GM23248 (cell line): Measurements from ENCODE around the gene ATRAID. TPM values are rescaled to one million over a fixed set of nuclear protein-coding genes. Genes with fewer than 3 reads are reported as not detected.

Experiments
- DNase-seq: peaks from one replicate; pipeline ENCODE4 v3.0.0-alpha.2; 2015
- H2AFZ ChIP-seq: fragments of 200-600 bp; sonication (generic); 2 replicates; pipeline ENCODE4 v1.6.1; 2016; ENCODE audit warnings: antibody characterized with exemption
- H3F3A ChIP-seq: fragments of 200-600 bp; sonication (generic); 2 replicates; pipeline ENCODE4 v1.6.1; 2016; ENCODE audit warnings: mild to moderate bottlenecking, antibody characterized with exemption, mixed run types; ENCODE audit not compliant: insufficient read depth
- H3K27ac ChIP-seq: fragments of 200-600 bp; sonication (generic); 2 replicates; pipeline ENCODE4 v1.5.1; 2016; ENCODE audit warnings: mild to moderate bottlenecking
- H3K27me3 ChIP-seq: fragments of 200-600 bp; sonication (generic); replicated peaks from 2 replicates; pipeline ENCODE4 v1.6.1; 2016; ENCODE audit warnings: mild to moderate bottlenecking; ENCODE audit not compliant: insufficient read depth
- H3K36me3 ChIP-seq: fragments of 200-600 bp; sonication (generic); 2 replicates; pipeline ENCODE4 v1.6.1; 2016; ENCODE audit warnings: low read depth, mild to moderate bottlenecking
- H3K4me1 ChIP-seq: fragments of 200-600 bp; sonication (generic); 2 replicates; pipeline ENCODE4 v1.6.1; 2016; ENCODE audit warnings: mild to moderate bottlenecking; ENCODE audit not compliant: insufficient read depth
- H3K4me2 ChIP-seq: fragments of 200-600 bp; sonication (generic); one replicate; pipeline ENCODE4 v1.6.1; 2016; ENCODE audit warnings: mild to moderate bottlenecking; ENCODE audit not compliant: unreplicated experiment
- H3K4me3 ChIP-seq: fragments of 200-600 bp; sonication (generic); 2 replicates; pipeline ENCODE4 v1.5.1; 2016; ENCODE audit warnings: mild to moderate bottlenecking
- H3K79me2 ChIP-seq: fragments of 200-600 bp; sonication (generic); 2 replicates; pipeline ENCODE4 v1.6.1; 2016; ENCODE audit warnings: mild to moderate bottlenecking; ENCODE audit not compliant: insufficient read depth
- H3K9ac ChIP-seq: fragments of 200-600 bp; sonication (generic); 2 replicates; pipeline ENCODE4 v1.6.1; 2016; ENCODE audit warnings: mild to moderate bottlenecking
- H3K9me2 ChIP-seq: fragments of 200-600 bp; sonication (generic); 2 replicates; pipeline ENCODE4 v1.6.1; 2016; ENCODE audit warnings: mixed run types, mild to moderate bottlenecking, moderate library complexity; ENCODE audit not compliant: insufficient read depth
- H3K9me3 ChIP-seq: fragments of 200-600 bp; sonication (generic); one replicate; pipeline ENCODE4 v1.6.1; 2017; ENCODE audit warnings: low read depth
- H4K20me1 ChIP-seq: fragments of 200-600 bp; sonication (generic); 2 replicates; pipeline ENCODE4 v1.6.0; 2016; ENCODE audit not compliant: insufficient read depth
- EZH2 ChIP-seq: fragments of 200-600 bp; sonication (generic); IDR thresholded peaks from 2 replicates; pipeline ENCODE4 v1.6.1; 2018; ENCODE audit warnings: antibody characterized with exemption, mild to moderate bottlenecking; ENCODE audit not compliant: insufficient read depth, poor library complexity, severe bottlenecking
- EZH2phosphoT487 ChIP-seq: fragments of 200-600 bp; sonication (generic); IDR thresholded peaks from 2 replicates; pipeline ENCODE4 v1.6.1; 2018; ENCODE audit warnings: antibody characterized with exemption, moderate library complexity, mild to moderate bottlenecking, low read depth; ENCODE audit not compliant: insufficient read depth
- WGBS, 2 experiments: methylation state at CpG; one replicate each; pipeline ENCODE4 v1.1.6; 2015 to 2017; ENCODE audit warnings: low lambda C conversion rate in 2 of 2, low coverage in 1 of 2; ENCODE audit errors: missing lambda C conversion rate in 2 of 2; 5-methylcytosine and 5-hydroxymethylcytosine counted together
- in situ Hi-C: fragments of 300-500 bp; cut with MboI; formaldehyde crosslinking; loops from 2 replicates; pipeline ENCODE4 v1.15.0; 2020
- polyA plus RNA-seq: library from polyadenylated mRNA; unstranded; fragments of >200 nt; fragmentation: Nextera tagmentation; extraction: Ambion mirVana; gene quantifications from 2 replicates; pipeline ENCODE4 v1.2.1, GENCODE V29; 2016
- total RNA-seq: library from RNA; depleted of rRNA; stranded (reverse); fragments of >200 nt; shearing (Covaris generic); gene quantifications from 2 replicates; pipeline ENCODE4 v1.2.3, GENCODE V29; 2014

The ATRAID gene
- total and polyA plus RNA-seq, 2 experiments from 2014 or later = 214 to 304 TPM

GRCh38 chr2:27198627-27199026 is 13.2 kb upstream of the ATRAID start:
- H4K20me1 ChIP-seq = no peaks in the 10 kb centered on the region
- DNase-seq = no peak
- H3K27me3 ChIP-seq = no peaks in the 10 kb centered on the region
- no peak overlapping the region for H3K9ac ChIP-seq
- WGBS, 2 experiments = 77 to 85% methylated on average over 2 of the region's 2 CpGs
- H3K79me2 ChIP-seq = no peaks in the 10 kb centered on the region
- H3K4me3 ChIP-seq = no peak overlapping the region
- H3K4me1 ChIP-seq = 0 out of 2 replicates have a peak, but pooled peaks cover 3% of the 10 kb centered on the region
- no peak for TF ChIP-seq EZH2
- TF ChIP-seq EZH2phosphoT487 = no peak
- no peak overlapping the region for H3K27ac ChIP-seq
- no peaks in the 10 kb centered on the region for H3F3A ChIP-seq
- H3K9me2 ChIP-seq = no peaks in the 10 kb centered on the region
- no peaks in the 10 kb centered on the region for H3K36me3 ChIP-seq
- no peak overlapping the region for H3K4me2 ChIP-seq
- in situ Hi-C loops = no loop called here
- H3K9me3 ChIP-seq = no peaks in the 10 kb centered on the region
- H2AFZ ChIP-seq = no peak overlapping the region

- Histone ChIP-seq H3K79me2 (no peaks in the 10 kb centered on the region), H2AFZ (no peak overlapping the region), H3K27ac (no peak overlapping the region), H3K4me1 (0 out of 2 replicates have a peak, but pooled peaks cover 3% of the 10 kb centered on the region), H3K36me3 (no peaks in the 10 kb centered on the region), H3K9me3 (no peaks in the 10 kb centered on the region), H3K9ac (no peak overlapping the region), H3K9me2 (no peaks in the 10 kb centered on the region), H3K27me3 (no peaks in the 10 kb centered on the region), H3K4me2 (no peak overlapping the region), H3K4me3 (no peak overlapping the region), H3F3A (no peaks in the 10 kb centered on the region), H4K20me1 (no peaks in the 10 kb centered on the region)
- in situ Hi-C loops = no loop called here
- WGBS, 2 experiments = 77 to 80% methylated on average over 2 of the region's 2 CpGs
- DNase-seq = no peak
- no peak for TF ChIP-seq EZH2
- TF ChIP-seq EZH2phosphoT487 = no peak
Measured at GRCh38 chr2:27199241-27199640, 12.6 kb upstream of the ATRAID start.

- Histone ChIP-seq H3K4me1 (0 out of 2 replicates have a peak, but pooled peaks cover 3% of the 10 kb centered on the region), H4K20me1 (no peaks in the 10 kb centered on the region), H2AFZ (no peak overlapping the region), H3K9me2 (no peaks in the 10 kb centered on the region), H3F3A (no peaks in the 10 kb centered on the region), H3K9me3 (no peaks in the 10 kb centered on the region), H3K4me3 (no peak overlapping the region), H3K4me2 (no peak overlapping the region), H3K79me2 (no peaks in the 10 kb centered on the region), H3K27ac (no peak overlapping the region), H3K36me3 (no peaks in the 10 kb centered on the region), H3K9ac (no peak overlapping the region), H3K27me3 (no peaks in the 10 kb centered on the region)
- 92% methylated on average over 7 of the region's 7 CpGs for WGBS, 2 experiments
- no peak for DNase-seq
- TF ChIP-seq EZH2phosphoT487 (no peak), EZH2 (no peak)
- in situ Hi-C loops = no loop called here
Measured at GRCh38 chr2:27201675-27202074, 10.2 kb upstream of the ATRAID start.

- Histone ChIP-seq H3K4me3 (no peak overlapping the region), H3K9ac (no peak overlapping the region), H4K20me1 (no peaks in the 10 kb centered on the region), H3K27me3 (no peaks in the 10 kb centered on the region), H3K36me3 (no peaks in the 10 kb centered on the region), H3K79me2 (no peaks in the 10 kb centered on the region), H3K9me2 (no peaks in the 10 kb centered on the region), H3K4me2 (no peak overlapping the region), H3K4me1 (0 out of 2 replicates have a peak, but pooled peaks cover 3% of the 10 kb centered on the region), H2AFZ (no peak overlapping the region), H3K9me3 (no peaks in the 10 kb centered on the region), H3F3A (no peaks in the 10 kb centered on the region), H3K27ac (no peak overlapping the region)
- TF ChIP-seq EZH2 (no peak), EZH2phosphoT487 (no peak)
- 86 to 89% methylated on average over 2 of the region's 2 CpGs for WGBS, 2 experiments
- peak; percentile 65 for DNase-seq
- in situ Hi-C loops = no loop called here
Measured at GRCh38 chr2:27202854-27203253, 9.0 kb upstream of the ATRAID start.

GRCh38 chr2:27203741-27204140 is 8.1 kb upstream of the ATRAID start:
- H3K9ac ChIP-seq = no peak overlapping the region

More at GRCh38 chr2:27203741-27204140, 8.1 kb upstream of the ATRAID start:
- in situ Hi-C loops = no loop called here
- no peaks in the 10 kb centered on the region for H3K9me2 ChIP-seq
- no peaks in the 10 kb centered on the region for H3K79me2 ChIP-seq
- no peak overlapping the region for H3K4me3 ChIP-seq
- no peak for DNase-seq
- no peak overlapping the region for H2AFZ ChIP-seq
- H3K9me3 ChIP-seq = no peaks in the 10 kb centered on the region
- no peak overlapping the region for H3K27ac ChIP-seq
- no peaks in the 10 kb centered on the region for H4K20me1 ChIP-seq
- no peak overlapping the region for H3K4me2 ChIP-seq
- H3F3A ChIP-seq = no peaks in the 10 kb centered on the region
- 83 to 89% methylated on average over 9 of the region's 9 CpGs for WGBS, 2 experiments
- no peaks in the 10 kb centered on the region for H3K27me3 ChIP-seq
- 0 out of 2 replicates have a peak, but pooled peaks cover 3% of the 10 kb centered on the region for H3K4me1 ChIP-seq
- TF ChIP-seq EZH2phosphoT487 (no peak), EZH2 (no peak)
- H3K36me3 ChIP-seq = no peaks in the 10 kb centered on the region; the same call in 1 of the 2 replicates
